Measurements from ENCODE around the gene PKNOX2.

The PKNOX2 gene

GRCh38 chr11:125226706-125227105, 62.2 kb downstream of the PKNOX2 start:
- Histone ChIP-seq H3K9me3 (no peaks in the 10 kb centered on the region), H3K4me3 (no peak overlapping the region), H3K4me1 (no peaks in the 10 kb centered on the region), H3K27me3 (no peaks in the 10 kb centered on the region), H3K4me2 (no peak overlapping the region), H3K9ac (no peak overlapping the region), H4K20me1 (no peaks in the 10 kb centered on the region), H3K36me3 (no peaks in the 10 kb centered on the region), H3K27ac (no peak overlapping the region)
- no peak for TF ChIP-seq Cebpa-rat (IDR thresholded peaks at IDR 0.05)

- H3K4me3 ChIP-seq: no peak overlapping the region
- no peaks in the 10 kb centered on the region for H3K9me3 ChIP-seq
- no peaks in the 10 kb centered on the region for H4K20me1 ChIP-seq
- no peaks in the 10 kb centered on the region for H3K36me3 ChIP-seq
- H3K4me2 ChIP-seq: no peak overlapping the region
- no peaks in the 10 kb centered on the region for H3K4me1 ChIP-seq
- no peaks in the 10 kb centered on the region for H3K27me3 ChIP-seq
- no peak for TF ChIP-seq Cebpa-rat (IDR thresholded peaks at IDR 0.05)
- no peak overlapping the region for H3K27ac ChIP-seq
- H3K9ac ChIP-seq: no peak overlapping the region
These were observed 62.6 kb downstream of the PKNOX2 start for GRCh38 chr11:125227151-125227550.

GRCh38 chr11:125228445-125228844, 63.9 kb downstream of the PKNOX2 start:
- no peaks in the 10 kb centered on the region for H4K20me1 ChIP-seq
- H3K36me3 ChIP-seq: no peaks in the 10 kb centered on the region
- TF ChIP-seq Cebpa-rat (IDR thresholded peaks at IDR 0.05): no peak
- H3K4me3 ChIP-seq: no peak overlapping the region
- H3K27ac ChIP-seq: no peak overlapping the region
- no peak overlapping the region for H3K4me2 ChIP-seq
- no peaks in the 10 kb centered on the region for H3K9me3 ChIP-seq
- no peaks in the 10 kb centered on the region for H3K27me3 ChIP-seq
- no peak overlapping the region for H3K9ac ChIP-seq
- no peaks in the 10 kb centered on the region for H3K4me1 ChIP-seq

- H3K27ac ChIP-seq: no peak overlapping the region
- H3K4me1 ChIP-seq: no peaks in the 10 kb centered on the region
- H4K20me1 ChIP-seq: no peaks in the 10 kb centered on the region
- H3K4me3 ChIP-seq: no peak overlapping the region
- H3K9me3 ChIP-seq: no peaks in the 10 kb centered on the region
- no peaks in the 10 kb centered on the region for H3K27me3 ChIP-seq
- no peaks in the 10 kb centered on the region for H3K36me3 ChIP-seq
- TF ChIP-seq Cebpa-rat (IDR thresholded peaks at IDR 0.05): no peak
- H3K4me2 ChIP-seq: no peak overlapping the region
- no peak overlapping the region for H3K9ac ChIP-seq
These were observed 64.4 kb downstream of the PKNOX2 start for GRCh38 chr11:125228993-125229392.

- Histone ChIP-seq H3K4me3 (no peak overlapping the region), H3K9ac (no peak overlapping the region), H3K9me3 (no peaks in the 10 kb centered on the region), H3K27me3 (no peaks in the 10 kb centered on the region), H3K36me3 (no peaks in the 10 kb centered on the region), H3K27ac (no peak overlapping the region), H3K4me2 (no peak overlapping the region), H3K4me1 (no peaks in the 10 kb centered on the region), H4K20me1 (no peaks in the 10 kb centered on the region)
- TF ChIP-seq Cebpa-rat (IDR thresholded peaks at IDR 0.05): no peak
These were observed 65.4 kb downstream of the PKNOX2 start for GRCh38 chr11:125229916-125230315.

GRCh38 chr11:125233116-125233515, 68.6 kb downstream of the PKNOX2 start:
- no peaks in the 10 kb centered on the region for H3K4me1 ChIP-seq
- no peak overlapping the region for H3K9ac ChIP-seq
- H4K20me1 ChIP-seq: no peaks in the 10 kb centered on the region
- no peak overlapping the region for H3K4me3 ChIP-seq
- TF ChIP-seq Cebpa-rat (IDR thresholded peaks at IDR 0.05): no peak
- H3K4me2 ChIP-seq: no peak overlapping the region
- H3K27me3 ChIP-seq: no peaks in the 10 kb centered on the region
- H3K27ac ChIP-seq: no peak overlapping the region
- no peaks in the 10 kb centered on the region for H3K36me3 ChIP-seq
- no peaks in the 10 kb centered on the region for H3K9me3 ChIP-seq

GRCh38 chr11:125233736-125234275, 69.3 kb downstream of the PKNOX2 start:
- H3K27ac ChIP-seq: no peak overlapping the region
- H3K4me3 ChIP-seq: no peak overlapping the region
- H3K36me3 ChIP-seq: no peaks in the 10 kb centered on the region
- no peaks in the 10 kb centered on the region for H4K20me1 ChIP-seq
- no peaks in the 10 kb centered on the region for H3K27me3 ChIP-seq
- no peak overlapping the region for H3K9ac ChIP-seq
- no peak for TF ChIP-seq Cebpa-rat (IDR thresholded peaks at IDR 0.05)
- no peaks in the 10 kb centered on the region for H3K4me1 ChIP-seq
- H3K9me3 ChIP-seq: no peaks in the 10 kb centered on the region
- no peak overlapping the region for H3K4me2 ChIP-seq

GRCh38 chr11:125235071-125235471, 70.5 kb downstream of the PKNOX2 start:
- no peak for TF ChIP-seq Cebpa-rat (IDR thresholded peaks at IDR 0.05)
- no peak overlapping the region for H3K4me3 ChIP-seq
- no peaks in the 10 kb centered on the region for H3K27me3 ChIP-seq
- H3K36me3 ChIP-seq: no peaks in the 10 kb centered on the region
- no peak overlapping the region for H3K27ac ChIP-seq
- H3K9ac ChIP-seq: no peak overlapping the region
- H3K4me1 ChIP-seq: no peaks in the 10 kb centered on the region
- no peaks in the 10 kb centered on the region for H3K9me3 ChIP-seq
- no peak overlapping the region for H3K4me2 ChIP-seq
- no peaks in the 10 kb centered on the region for H4K20me1 ChIP-seq

- Histone ChIP-seq H3K27me3 (no peaks in the 10 kb centered on the region), H4K20me1 (no peaks in the 10 kb centered on the region), H3K9me3 (no peaks in the 10 kb centered on the region), H3K36me3 (no peaks in the 10 kb centered on the region), H3K4me3 (no peak overlapping the region), H3K9ac (no peak overlapping the region), H3K27ac (no peak overlapping the region), H3K4me1 (no peaks in the 10 kb centered on the region), H3K4me2 (no peak overlapping the region)
- TF ChIP-seq Cebpa-rat (IDR thresholded peaks at IDR 0.05): no peak
These were observed 71.7 kb downstream of the PKNOX2 start for GRCh38 chr11:125236072-125236825.

GRCh38 chr11:125239585-125240560, 75.3 kb downstream of the PKNOX2 start:
- no peaks in the 10 kb centered on the region for H3K27me3 ChIP-seq
- no peak overlapping the region for H3K9ac ChIP-seq
- no peak overlapping the region for H3K4me2 ChIP-seq
- H4K20me1 ChIP-seq: no peaks in the 10 kb centered on the region
- no peaks in the 10 kb centered on the region for H3K36me3 ChIP-seq
- TF ChIP-seq Cebpa-rat (IDR thresholded peaks at IDR 0.05): no peak
- H3K9me3 ChIP-seq: no peaks in the 10 kb centered on the region
- H3K27ac ChIP-seq: no peak overlapping the region
- H3K4me3 ChIP-seq: no peak overlapping the region
- no peaks in the 10 kb centered on the region for H3K4me1 ChIP-seq

Data from BLaER1 (cell line).